Smooth muscle cell (in vitro differentiated cells): ENCODE results near the gene NUMBL. TPM values are rescaled to one million over a fixed set of nuclear protein-coding genes. Genes with fewer than 3 reads are reported as not detected.
A peak's percentile ranks its signal among the peaks of the same experiment; 100 is the strongest.

Experiments used
- DNase-seq: peaks from one replicate; lab custom pipeline; 2025; ENCODE audit not compliant: unreplicated experiment; lab: John Stamatoyannopoulos, UW
- H2AFZ ChIP-seq: fragments of 200-600 bp; sonication (generic); 2 replicates; pipeline ENCODE4 v1.6.0; 2016; ENCODE audit warnings: antibody characterized with exemption, low read depth, mild to moderate bottlenecking
- H3F3A ChIP-seq: fragments of 200-600 bp; sonication (generic); 2 replicates; pipeline ENCODE4 v1.6.0; 2017; ENCODE audit warnings: antibody characterized with exemption, low read depth
- H3K27ac ChIP-seq: fragments of 200-600 bp; sonication (generic); 2 replicates; pipeline ENCODE4 v1.5.1; 2016; ENCODE audit warnings: low read depth, mild to moderate bottlenecking
- H3K27me3 ChIP-seq: fragments of 200-600 bp; sonication (generic); 2 replicates; pipeline ENCODE4 v1.6.1; 2016; ENCODE audit warnings: low read depth, mild to moderate bottlenecking
- H3K36me3 ChIP-seq: fragments of 200-600 bp; sonication (generic); 2 replicates; pipeline ENCODE4 v1.5.1; 2016; ENCODE audit warnings: low read depth
- H3K4me1 ChIP-seq: fragments of 200-600 bp; sonication (generic); 2 replicates; pipeline ENCODE4 v1.5.1; 2016; ENCODE audit warnings: low read depth
- H3K4me2 ChIP-seq: fragments of 200-600 bp; sonication (generic); 2 replicates; pipeline ENCODE4 v1.6.0; 2016; ENCODE audit warnings: mild to moderate bottlenecking
- H3K4me3 ChIP-seq: fragments of 200-600 bp; sonication (generic); 2 replicates; pipeline ENCODE4 v1.5.1; 2016; ENCODE audit warnings: mild to moderate bottlenecking
- H3K79me2 ChIP-seq: fragments of 200-600 bp; sonication (generic); 2 replicates; pipeline ENCODE4 v1.6.0; 2016; ENCODE audit warnings: low read depth, mild to moderate bottlenecking
- H3K9ac ChIP-seq: fragments of 200-600 bp; sonication (generic); 2 replicates; pipeline ENCODE4 v1.6.0; 2016; ENCODE audit warnings: low read depth
- H3K9me3 ChIP-seq: fragments of 200-600 bp; sonication (generic); replicated peaks from 2 replicates; pipeline ENCODE4 v1.5.1; 2016; ENCODE audit warnings: low read depth
- H4K20me1 ChIP-seq: fragments of 200-600 bp; sonication (generic); 2 replicates; pipeline ENCODE4 v1.6.0; 2016; ENCODE audit warnings: low read depth
- WGBS: methylation state at CpG from one replicate; pipeline ENCODE4 v1.1.7; 2016; ENCODE audit warnings: low lambda C conversion rate; 5-methylcytosine and 5-hydroxymethylcytosine counted together
- polyA plus RNA-seq: library from polyadenylated mRNA; unstranded; fragments of >200 nt; fragmentation: Nextera tagmentation; extraction: Ambion mirVana; gene quantifications from 2 replicates; pipeline ENCODE4 v1.2.1, GENCODE V29; 2016
- total RNA-seq: library from RNA; depleted of rRNA; stranded (reverse); fragments of >200 nt; gene quantifications from 2 replicates; pipeline ENCODE4 v1.2.3, GENCODE V29; 2014
- TF ChIP-seq, protein P1 (sequence below): fragments of 200-600 bp; sonication (generic); IDR thresholded peaks from 2 replicates; pipeline ENCODE4 v1.5.1; 2017; ENCODE audit warnings: borderline replicate concordance, mild to moderate bottlenecking, antibody characterized with exemption; ENCODE audit not compliant: insufficient read depth, poor library complexity, severe bottlenecking

The NUMBL gene
- total and polyA plus RNA-seq, 2 experiments from 2014 or later, result 30.5 to 73.0 TPM

- H3K4me3 ChIP-seq, result no peak overlapping the region
- H3K4me2 ChIP-seq, result no peak overlapping the region
- peaks cover 14% of the 10 kb centered on the region for H3K79me2 ChIP-seq
- H3K4me1 ChIP-seq, result peaks cover 13% of the 10 kb centered on the region
- H3K9ac ChIP-seq, result no peak overlapping the region
- no peaks in the 10 kb centered on the region for H3K27me3 ChIP-seq
- 93% methylated on average over 4 of the region's 4 CpGs for WGBS
- no peaks in the 10 kb centered on the region for H3K9me3 ChIP-seq
- no peaks in the 10 kb centered on the region for H3K36me3 ChIP-seq
- TF ChIP-seq, protein P1, sequence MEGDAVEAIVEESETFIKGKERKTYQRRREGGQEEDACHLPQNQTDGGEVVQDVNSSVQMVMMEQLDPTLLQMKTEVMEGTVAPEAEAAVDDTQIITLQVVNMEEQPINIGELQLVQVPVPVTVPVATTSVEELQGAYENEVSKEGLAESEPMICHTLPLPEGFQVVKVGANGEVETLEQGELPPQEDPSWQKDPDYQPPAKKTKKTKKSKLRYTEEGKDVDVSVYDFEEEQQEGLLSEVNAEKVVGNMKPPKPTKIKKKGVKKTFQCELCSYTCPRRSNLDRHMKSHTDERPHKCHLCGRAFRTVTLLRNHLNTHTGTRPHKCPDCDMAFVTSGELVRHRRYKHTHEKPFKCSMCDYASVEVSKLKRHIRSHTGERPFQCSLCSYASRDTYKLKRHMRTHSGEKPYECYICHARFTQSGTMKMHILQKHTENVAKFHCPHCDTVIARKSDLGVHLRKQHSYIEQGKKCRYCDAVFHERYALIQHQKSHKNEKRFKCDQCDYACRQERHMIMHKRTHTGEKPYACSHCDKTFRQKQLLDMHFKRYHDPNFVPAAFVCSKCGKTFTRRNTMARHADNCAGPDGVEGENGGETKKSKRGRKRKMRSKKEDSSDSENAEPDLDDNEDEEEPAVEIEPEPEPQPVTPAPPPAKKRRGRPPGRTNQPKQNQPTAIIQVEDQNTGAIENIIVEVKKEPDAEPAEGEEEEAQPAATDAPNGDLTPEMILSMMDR, result no peak
- no peaks in the 10 kb centered on the region for H3F3A ChIP-seq
- H3K27ac ChIP-seq, result no peak overlapping the region
- H4K20me1 ChIP-seq, result peaks cover 5% of the 10 kb centered on the region
- no peak for DNase-seq
- H2AFZ ChIP-seq, result no peak overlapping the region
Observed at GRCh38 chr19:40693896-40694295, 3.4 kb upstream of the NUMBL start.

DNA sequence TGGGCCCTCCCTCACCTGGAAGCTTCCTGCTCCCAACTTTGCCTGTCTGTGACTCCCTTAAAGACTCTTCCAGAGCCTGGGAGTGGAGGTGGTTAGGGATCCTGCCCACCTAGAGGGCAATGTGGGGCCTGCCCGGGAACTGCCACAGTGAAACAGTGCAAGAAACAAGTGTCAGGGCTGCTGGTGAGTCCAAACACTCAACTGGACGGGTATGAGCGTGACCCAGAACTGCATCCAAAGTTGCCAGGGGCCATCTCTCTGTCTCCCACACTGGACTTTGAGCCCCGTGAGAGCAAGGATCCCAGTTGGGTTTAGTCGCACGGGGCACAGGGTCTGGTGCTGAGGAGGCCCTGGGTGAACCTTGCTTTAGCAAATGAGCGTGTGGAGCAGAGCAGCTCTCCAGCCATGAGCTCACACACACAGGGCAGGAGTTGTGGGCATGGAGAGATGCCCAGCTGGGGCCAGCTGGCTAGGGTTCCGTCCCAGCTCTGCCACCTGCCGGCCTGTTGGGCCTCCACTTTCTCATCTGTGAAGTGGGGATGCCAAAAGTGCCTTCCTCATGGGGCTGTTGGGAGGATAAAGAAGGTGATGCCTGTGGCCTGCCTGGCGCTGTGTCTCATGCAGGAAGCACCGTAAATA lies 2.8 kb upstream of the NUMBL start:
- WGBS, result 97% methylated on average over 11 of the region's 11 CpGs
- no peak overlapping the region for H3K4me3 ChIP-seq
- H3K9me3 ChIP-seq, result no peaks in the 10 kb centered on the region
- no peaks in the 10 kb centered on the region for H3F3A ChIP-seq
- H3K4me1 ChIP-seq, result peaks cover 17% of the 10 kb centered on the region
- no peak overlapping the region for H3K27ac ChIP-seq
- H4K20me1 ChIP-seq, result peaks cover 11% of the 10 kb centered on the region
- H3K27me3 ChIP-seq, result no peaks in the 10 kb centered on the region
- H3K36me3 ChIP-seq, result no peaks in the 10 kb centered on the region
- TF ChIP-seq, protein P1, result no peak
- no peak overlapping the region for H3K9ac ChIP-seq
- peaks cover 21% of the 10 kb centered on the region for H3K79me2 ChIP-seq
- H2AFZ ChIP-seq, result no peak overlapping the region
- H3K4me2 ChIP-seq, result no peak overlapping the region
- no peak for DNase-seq

- Histone ChIP-seq H3K4me3 (no peak overlapping the region), H3K9me3 (no peaks in the 10 kb centered on the region), H2AFZ (no peak overlapping the region), H3K27ac (no peak overlapping the region), H3K4me2 (no peak overlapping the region), H3K4me1 (peaks cover 17% of the 10 kb centered on the region), H3K36me3 (no peaks in the 10 kb centered on the region), H3K27me3 (no peaks in the 10 kb centered on the region), H4K20me1 (peaks cover 22% of the 10 kb centered on the region), H3K9ac (no peak overlapping the region), H3K79me2 (peaks cover 29% of the 10 kb centered on the region), H3F3A (no peaks in the 10 kb centered on the region)
- 96% methylated on average over 10 of the region's 14 CpGs for WGBS
- TF ChIP-seq, protein P1, result no peak
- no peak for DNase-seq
Observed at GRCh38 chr19:40692212-40692551, 1.7 kb upstream of the NUMBL start.

GRCh38 chr19:40691421-40692211 lies 1.2 kb upstream of the NUMBL start:
- Histone ChIP-seq H3K36me3 (no peaks in the 10 kb centered on the region), H3K9ac (no peak overlapping the region), H2AFZ (no peak overlapping the region), H3K79me2 (peaks cover 30% of the 10 kb centered on the region), H3K4me3 (no peak overlapping the region), H3K4me2 (peak overlapping the region; percentile 88), H3K27ac (peak overlapping the region; percentile 70), H3K4me1 (peaks cover 17% of the 10 kb centered on the region), H3K27me3 (no peaks in the 10 kb centered on the region), H4K20me1 (peaks cover 28% of the 10 kb centered on the region), H3K9me3 (no peaks in the 10 kb centered on the region), H3F3A (no peaks in the 10 kb centered on the region)
- 87% methylated on average over 22 of the region's 24 CpGs for WGBS
- TF ChIP-seq, protein P1, result no peak
- DNase-seq, result no peak
